Activated CD8-positive, alpha-beta memory T cell treated with anti-CD3 and anti-CD28 coated beads for 48 hours (primary cell): ENCODE measurements around the gene ATXN2.
A peak's percentile ranks its signal among the peaks of the same experiment; 100 is the strongest.

Experiments used
- DNase-seq, 3 experiments: peaks; one replicate each; pipeline ENCODE4 v3.0.0-alpha.2; 2020; ENCODE audit warnings: low read depth in 2 of 3, low spot score in 2 of 3

ATXN2 gene

GRCh38 chr12:111440152-111440551, 159.0 kb downstream of the ATXN2 start:
- DNase-seq, result no peak

GRCh38 chr12:111439657-111440151, 159.4 kb downstream of the ATXN2 start:
- no peak for DNase-seq

DNA sequence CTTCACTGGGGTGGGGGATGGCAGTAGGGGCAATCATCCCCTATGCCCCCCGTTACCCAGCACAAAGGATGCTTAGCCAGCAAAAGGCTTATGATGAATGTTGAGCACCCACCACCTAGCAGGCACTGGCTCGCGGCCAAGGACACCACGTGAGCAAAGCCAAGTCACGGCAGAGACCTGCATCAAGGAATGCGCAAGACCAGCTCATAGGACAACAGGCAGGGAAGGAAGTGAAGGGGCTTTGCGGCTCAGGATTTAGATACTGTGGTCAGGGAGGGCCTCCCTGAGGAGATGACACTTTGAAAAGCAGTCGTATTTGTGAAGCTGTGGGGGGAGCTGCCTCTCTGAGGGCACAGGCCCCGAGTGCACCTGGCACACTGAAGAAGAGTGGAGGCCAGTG, 160.6 kb downstream of the ATXN2 start:
- no peak for DNase-seq

DNA sequence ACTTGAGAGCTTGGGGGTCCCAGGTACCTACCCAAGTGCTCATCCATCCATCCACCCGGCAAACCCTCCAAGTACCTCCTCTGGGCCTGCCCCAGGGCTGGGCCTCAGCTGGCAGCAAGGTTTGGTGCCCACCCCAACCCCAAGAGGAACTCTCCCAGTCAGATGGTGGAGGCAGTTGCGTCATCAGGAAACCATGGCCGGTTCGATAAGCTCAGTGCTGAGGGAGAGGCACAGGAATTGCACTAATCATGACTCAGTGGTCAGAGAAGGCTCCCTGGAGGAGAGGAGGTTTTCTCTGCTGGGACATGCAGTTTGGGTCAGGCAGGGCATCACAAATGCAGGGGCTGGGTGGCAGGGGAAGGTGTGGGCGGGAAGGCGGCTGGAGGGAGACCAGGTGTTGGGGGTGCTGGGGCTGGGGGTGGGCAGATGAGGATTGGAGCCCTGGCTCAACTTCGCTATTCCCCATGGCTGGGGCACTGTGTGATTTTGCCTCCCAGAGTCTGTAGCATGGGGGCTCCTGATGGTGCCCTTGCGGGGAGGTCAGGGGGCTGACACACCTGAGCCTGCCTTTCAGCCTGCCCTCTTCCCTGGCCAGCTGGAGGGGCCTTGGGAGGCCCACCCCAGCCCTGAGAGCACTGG, 161.2 kb downstream of the ATXN2 start:
- DNase-seq, result no peak

- DNase-seq, result no peak
These were observed 162.3 kb downstream of the ATXN2 start for GRCh38 chr12:111436811-111437210.

DNA sequence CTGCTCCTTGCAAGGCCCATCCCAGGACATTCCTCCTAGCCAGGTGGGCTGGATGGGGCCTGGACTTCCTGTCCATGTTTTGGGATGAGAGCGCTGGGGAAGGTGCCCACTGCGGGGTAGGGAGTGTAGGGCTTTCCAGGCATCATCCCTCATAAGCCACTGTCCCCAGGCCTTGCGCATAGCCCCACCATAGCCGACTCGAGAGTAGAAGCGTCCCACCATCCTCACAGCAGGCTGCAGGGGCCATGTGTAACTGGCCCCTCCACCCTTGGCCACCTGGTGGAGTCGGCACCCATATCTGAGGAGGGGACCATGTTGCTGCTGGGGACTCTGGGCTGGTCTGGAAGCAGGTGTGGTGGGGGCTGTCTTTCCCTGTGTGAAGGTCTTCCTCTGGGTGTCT, 162.8 kb downstream of the ATXN2 start:
- DNase-seq, result no peak

- no peak for DNase-seq
These were observed 163.4 kb downstream of the ATXN2 start for GRCh38 chr12:111435661-111436201.

DNA sequence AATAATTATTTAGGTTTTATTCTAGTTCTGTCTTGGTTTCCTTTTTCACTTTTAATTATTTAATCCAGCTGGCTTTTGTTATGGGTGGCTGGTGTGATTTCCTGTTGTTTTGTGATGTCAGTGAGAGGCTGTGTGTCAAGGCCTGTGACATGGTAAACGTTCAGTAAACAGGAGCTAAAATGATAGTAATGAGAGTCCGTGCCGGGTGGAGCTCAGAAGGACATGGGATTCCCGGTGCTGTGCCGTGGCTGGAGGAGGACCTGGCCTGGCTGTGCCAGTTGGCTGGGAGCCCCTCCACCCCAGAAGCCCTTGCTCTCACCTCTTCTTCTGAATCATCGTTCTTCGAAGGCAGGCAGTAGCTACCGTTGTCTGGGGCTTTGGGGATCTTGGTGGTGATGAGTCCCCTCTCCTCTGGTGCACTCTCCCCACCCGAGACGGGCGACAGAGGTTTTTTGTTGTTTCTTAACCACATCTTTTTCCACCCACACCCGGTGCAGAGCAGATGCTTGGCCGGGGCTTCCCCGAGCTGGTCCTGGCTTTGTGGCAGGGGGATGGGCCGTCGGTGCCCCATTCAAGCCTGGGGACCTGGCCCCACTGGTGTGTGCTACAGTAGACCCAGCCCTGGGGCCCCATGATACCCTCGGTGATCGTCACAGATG, 164.3 kb downstream of the ATXN2 start:
- DNase-seq, result peak; percentile 58 to 78 (median 71)

DNA sequence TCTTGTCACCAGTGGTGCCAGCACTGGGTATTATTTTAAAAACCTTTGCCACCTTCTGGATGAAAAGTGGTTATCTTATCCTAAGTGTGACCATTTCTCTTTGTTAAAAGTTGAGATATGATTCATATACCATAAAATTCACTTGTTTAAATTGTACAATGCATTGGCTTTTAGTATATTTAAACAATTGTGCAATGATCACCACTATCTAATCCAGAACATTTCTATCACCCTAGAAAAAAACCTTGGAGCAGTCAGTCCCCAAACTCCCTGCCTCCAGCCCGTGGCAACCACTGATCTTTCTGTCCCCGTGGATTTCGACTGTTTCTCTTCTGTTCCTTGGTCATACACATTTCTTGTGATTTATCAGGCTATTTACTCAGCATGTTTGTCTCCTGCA, 165.1 kb downstream of the ATXN2 start:
- DNase-seq, result no peak

DNA sequence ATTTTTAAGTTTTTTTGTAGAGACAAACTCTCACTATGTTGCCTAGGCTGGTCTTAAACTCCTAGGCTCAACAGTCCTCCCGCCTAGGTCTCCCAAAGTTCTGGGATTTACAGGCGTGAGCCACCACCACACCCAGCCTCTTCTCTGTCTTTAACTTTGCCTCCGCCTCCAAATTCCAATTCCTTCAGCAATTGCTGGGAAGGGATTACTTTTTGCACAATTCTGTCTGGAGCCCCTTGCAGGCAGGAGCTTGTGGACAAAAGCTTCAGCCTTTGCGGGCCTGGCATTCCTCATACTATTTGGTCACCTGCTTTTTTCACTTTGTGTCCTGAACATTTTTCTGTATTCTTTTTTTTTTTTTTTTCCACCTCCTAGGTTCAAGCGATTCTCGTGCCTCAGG, 167.3 kb downstream of the ATXN2 start:
- DNase-seq, result no peak

GRCh38 chr12:111430433-111431353, 168.4 kb downstream of the ATXN2 start:
- peak in 1 of 3 experiments; percentile 58 for DNase-seq

DNA sequence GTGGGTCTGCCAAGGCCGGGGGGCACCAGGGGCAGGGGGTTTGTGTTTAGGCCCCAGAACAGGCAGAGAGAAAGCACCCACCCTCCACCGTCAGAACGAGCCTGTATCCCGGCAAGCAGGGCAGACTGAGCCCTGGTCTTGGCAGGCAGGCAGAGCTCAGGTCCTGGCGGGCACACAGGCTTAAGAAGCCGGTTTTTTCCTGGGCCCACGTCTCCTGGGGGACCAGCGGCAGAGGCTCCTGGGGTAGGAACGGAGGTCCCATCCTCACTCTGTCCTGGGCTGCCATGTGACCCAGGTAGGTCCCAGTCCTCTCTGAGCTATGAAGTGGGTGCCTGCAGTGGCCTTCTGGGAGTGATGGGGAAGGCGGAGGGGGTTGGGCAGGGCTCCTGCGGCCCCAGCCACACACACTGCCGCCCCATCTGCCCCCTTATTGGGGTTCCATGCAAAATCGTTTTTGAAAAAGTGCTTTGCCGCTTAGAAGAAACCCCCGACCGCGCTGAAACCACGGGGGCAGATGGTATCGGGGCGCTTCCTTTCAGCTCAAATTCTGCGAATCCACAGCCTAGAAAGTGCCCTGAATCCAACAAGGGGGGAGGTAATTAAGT, 169.2 kb downstream of the ATXN2 start:
- DNase-seq, result peak in 1 of 3 experiments; percentile 59

- DNase-seq, result no peak
These were observed 170.4 kb downstream of the ATXN2 start for GRCh38 chr12:111428728-111429175.

DNA sequence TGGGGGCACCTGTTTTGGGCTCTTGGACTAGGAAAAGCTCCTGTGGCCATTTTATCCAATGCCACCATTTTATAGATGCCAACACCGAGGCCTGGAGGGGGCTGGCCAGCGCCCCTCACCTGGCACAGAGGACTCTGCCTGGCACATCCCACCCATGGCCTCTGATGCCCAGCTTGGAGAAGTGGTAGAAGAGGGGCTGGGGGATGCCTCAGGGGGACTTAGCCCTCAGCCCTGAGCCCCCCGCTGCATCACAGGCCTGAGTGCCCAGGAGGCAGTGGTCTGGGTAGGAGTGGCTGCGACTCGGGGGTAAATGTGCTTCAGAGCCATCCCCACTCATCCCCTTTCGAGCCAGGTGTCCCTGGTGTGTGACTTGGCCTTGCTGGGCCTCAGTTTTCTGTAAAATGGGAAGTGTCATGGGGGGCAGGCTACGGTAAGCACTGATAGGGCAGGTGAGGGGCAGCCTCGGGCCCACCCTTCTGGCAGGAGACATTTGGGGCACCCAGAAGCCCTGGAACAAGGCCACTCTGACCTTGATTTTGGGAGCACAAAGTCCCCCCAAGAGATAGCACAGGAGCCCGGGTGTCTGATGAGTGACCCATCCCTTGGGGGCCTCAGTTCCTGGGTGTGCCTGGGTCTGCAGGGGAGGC, 170.9 kb downstream of the ATXN2 start:
- no peak for DNase-seq

DNA sequence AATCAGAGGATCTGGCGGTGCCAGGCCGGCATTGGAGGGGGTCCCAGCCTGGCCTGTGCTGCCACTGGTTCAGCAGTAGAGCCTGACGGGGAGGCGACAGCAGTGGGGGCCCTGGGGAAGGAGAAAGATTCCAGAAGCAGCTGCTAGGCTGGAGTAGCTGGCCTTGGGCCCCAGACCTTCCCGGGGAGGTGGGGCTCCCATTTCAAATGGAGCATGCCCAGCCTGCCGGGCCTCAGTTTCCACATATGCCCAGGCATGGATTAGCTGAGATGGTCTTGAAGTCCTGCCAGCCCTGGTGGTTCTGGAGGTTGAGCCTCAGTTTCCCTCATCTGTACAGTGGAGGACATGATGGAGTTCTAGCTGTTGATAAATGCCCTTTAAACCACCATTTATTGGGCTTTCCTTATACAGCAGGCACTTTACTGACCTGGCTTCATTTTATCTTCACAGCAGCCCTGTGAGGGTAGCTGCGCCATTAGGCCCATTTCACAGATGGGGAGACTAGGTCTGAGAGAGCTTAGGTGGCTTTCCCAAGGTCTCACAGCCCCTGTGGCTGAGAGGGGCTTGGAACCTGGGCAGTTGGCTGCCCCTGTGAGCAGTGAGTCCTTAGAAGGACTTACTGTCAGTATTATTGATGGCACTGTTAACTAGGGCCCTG, 171.6 kb downstream of the ATXN2 start:
- no peak for DNase-seq

DNA sequence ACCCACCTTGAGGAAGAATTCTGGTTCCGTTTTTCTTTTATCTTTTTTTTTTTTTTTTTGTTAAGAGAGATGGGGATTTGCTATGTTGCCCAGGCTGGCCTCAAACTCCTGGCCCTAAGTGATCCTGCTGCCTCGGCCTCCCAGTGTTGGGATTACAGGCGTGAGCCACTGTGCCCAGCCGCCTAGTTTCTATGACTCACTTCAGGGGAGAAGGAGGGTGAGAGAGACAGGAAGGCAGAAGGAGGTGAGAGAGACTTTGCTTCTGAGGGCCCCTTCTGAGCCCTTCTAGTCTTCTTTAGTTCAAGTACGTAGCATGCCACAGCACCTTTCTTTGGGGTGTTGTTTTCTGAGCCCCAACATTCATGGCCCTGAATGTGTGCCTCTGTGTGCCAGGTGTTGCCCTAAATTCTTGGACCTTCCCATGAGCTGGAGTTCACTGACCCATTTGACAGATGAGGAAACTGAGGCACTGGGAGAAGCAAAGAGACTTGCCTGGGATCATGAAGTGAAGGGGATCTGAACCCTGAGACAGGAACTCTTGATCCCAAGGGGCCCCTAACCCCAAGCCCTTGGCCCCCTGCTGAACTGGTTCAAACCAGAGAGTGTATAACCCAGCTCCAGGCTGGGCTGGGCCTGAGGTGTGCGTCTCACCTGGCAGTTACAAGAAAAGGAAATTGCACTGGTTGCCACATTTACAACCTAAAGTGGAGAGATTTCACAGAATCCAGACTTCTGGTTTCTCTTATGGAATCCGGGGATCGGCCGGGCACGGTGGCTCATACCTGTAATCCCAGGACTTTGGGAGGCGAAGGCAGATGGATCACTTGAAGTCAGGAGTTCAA, 172.6 kb downstream of the ATXN2 start:
- no peak for DNase-seq

DNA sequence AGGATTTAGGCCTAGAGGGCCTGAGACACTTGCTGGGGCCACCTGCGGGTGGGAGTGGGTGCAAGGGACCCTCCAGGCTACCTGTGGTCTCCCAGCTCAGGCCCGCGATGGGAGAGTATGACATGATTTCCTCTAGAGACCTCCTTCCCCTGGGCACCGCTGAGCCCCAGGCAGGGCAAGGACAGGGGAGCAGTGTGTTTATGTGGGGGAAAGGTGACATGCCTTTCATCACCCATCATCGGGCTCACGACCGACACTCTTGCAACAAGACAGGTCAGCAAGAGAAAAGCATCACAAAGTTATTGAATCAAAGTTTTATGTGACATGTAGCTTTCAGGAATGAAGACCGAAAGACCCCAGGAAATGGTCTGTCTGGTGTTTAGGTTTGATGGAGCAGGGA, 173.5 kb downstream of the ATXN2 start:
- DNase-seq, result no peak

DNA sequence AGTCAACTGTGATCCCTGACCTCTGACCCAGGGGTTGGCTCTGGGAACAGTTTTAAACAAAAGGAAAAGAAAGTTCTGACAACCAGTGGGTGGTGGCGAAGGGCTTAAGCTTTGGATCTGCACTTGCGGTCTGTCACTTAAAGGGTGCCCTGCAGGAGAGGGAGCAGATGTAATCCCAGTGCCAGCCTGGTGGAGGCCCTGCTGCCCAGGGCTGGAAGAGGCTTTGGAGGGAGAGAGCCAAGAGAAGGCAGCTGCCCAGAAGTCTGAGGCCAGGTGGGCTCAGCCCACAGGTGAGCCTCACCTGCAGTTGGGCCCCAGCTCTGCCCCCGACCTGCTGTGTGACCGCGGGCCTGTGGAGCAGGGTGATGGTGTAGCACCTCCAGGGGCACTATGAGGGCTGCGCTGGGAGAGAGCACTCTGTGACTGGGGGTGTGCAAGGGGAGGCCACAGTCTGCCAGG, 174.3 kb downstream of the ATXN2 start:
- no peak for DNase-seq

GRCh38 chr12:111424189-111424792, 174.8 kb downstream of the ATXN2 start:
- DNase-seq, result no peak
